ENCODE results near the gene ZNF181. TPM values are rescaled to one million over a fixed set of nuclear protein-coding genes. Genes with fewer than 3 reads are reported as not detected.
A peak's percentile ranks its signal among the peaks of the same experiment; 100 is the strongest.

The ZNF181 gene
- total RNA-seq, 2 donors from 2014 or later = 8.1 to 8.7 TPM

DNA sequence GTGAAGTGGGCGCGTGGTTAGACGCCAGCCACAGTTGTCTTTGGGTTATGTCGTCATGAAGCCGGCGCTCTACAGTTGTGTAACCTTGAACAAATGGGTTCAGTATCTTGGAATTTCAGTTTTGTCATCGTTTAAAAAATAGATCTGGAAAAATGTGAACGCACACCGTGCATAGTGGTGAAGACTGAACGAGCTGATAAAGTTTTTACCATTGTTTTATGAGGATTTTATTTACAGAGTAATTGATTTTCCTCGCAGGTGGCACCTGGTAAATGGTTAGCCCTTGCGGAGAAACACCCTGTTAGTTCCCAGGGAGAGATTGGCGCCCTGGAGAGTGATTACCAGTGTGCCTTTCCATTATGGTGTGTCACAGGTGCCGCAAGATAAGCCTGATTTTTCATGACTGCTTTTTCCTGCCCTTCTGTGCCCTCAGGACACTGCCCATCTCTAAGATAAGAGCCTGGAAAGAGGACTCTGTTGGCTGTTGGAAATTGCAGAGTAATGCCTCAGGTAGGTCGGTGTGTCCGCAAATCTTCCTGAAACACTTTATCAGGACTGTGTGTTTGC lies 577 bp downstream of the ZNF181 start:
- no peaks in the 10 kb centered on the region for H3K9me3 Mint-ChIP-seq
- peaks cover 22% of the 10 kb centered on the region for H3K36me3 Mint-ChIP-seq (ENCODE audit: low read depth)
- H3K27ac ChIP-seq (ENCODE audit: low read depth, low read length) = peak overlapping the region; percentile 88
- no peaks in the 10 kb centered on the region for H3K27me3 ChIP-seq (ENCODE audit: control insufficient read depth, insufficient read depth, low read length, poor library complexity, severe bottlenecking)
- no peaks in the 10 kb centered on the region for H3K27me3 Mint-ChIP-seq (ENCODE audit: insufficient read depth)
- TF ChIP-seq CTCF (conservative IDR thresholded peaks at IDR 0.05) = no peak
- H3K9ac ChIP-seq (ENCODE audit: extremely low read depth, low read length, poor library complexity, severe bottlenecking) = peak overlapping the region; percentile 82
- H3K4me3 ChIP-seq (ENCODE audit: low read length) = peak overlapping the region; percentile 100
- WGBS, 2 experiments (ENCODE audit: insufficient coverage in 1 of 2, insufficient read length in 1 of 2) = 24 to 42% methylated on average over 14 to 16 of the region's 16 CpGs
- peaks cover 41% of the 10 kb centered on the region for H3K9me3 ChIP-seq (ENCODE audit: control insufficient read depth, low read length)
- H3K36me3 ChIP-seq (ENCODE audit: control insufficient read depth, insufficient read depth, low read length) = peaks cover 34% of the 10 kb centered on the region
- DNase-seq = peak; percentile 48
- H3K4me3 Mint-ChIP-seq = peak overlapping the region; percentile 81
- peak overlapping the region; percentile 99 for H3K27ac Mint-ChIP-seq
- peaks cover 10% of the 10 kb centered on the region for H3K4me1 Mint-ChIP-seq
- no peaks in the 10 kb centered on the region for H3K4me1 ChIP-seq (ENCODE audit: control insufficient read depth, insufficient read depth, low read length)

GRCh38 chr19:34744896-34745690 lies 11.1 kb downstream of the ZNF181 start:
- Histone ChIP-seq H3K9ac (ENCODE audit: extremely low read depth, low read length, poor library complexity, severe bottlenecking) (no peak overlapping the region), H3K4me3 (ENCODE audit: low read length) (no peak overlapping the region), H3K27ac (ENCODE audit: low read depth, low read length) (no peak overlapping the region), H3K27me3 (ENCODE audit: control insufficient read depth, insufficient read depth, low read length, poor library complexity, severe bottlenecking) (no peaks in the 10 kb centered on the region), H3K36me3 (ENCODE audit: control insufficient read depth, insufficient read depth, low read length) (peaks cover 19% of the 10 kb centered on the region), H3K9me3 (ENCODE audit: control insufficient read depth, low read length) (peaks cover 34% of the 10 kb centered on the region), H3K4me1 (ENCODE audit: control insufficient read depth, insufficient read depth, low read length) (no peaks in the 10 kb centered on the region)
- 61 to 83% methylated on average over 2 to 3 of the region's 3 CpGs for WGBS, 2 experiments (ENCODE audit: insufficient coverage in 1 of 2, insufficient read length in 1 of 2)
- TF ChIP-seq CTCF (conservative IDR thresholded peaks at IDR 0.05) = no peak
- Mint-ChIP-seq H3K4me1 (no peaks in the 10 kb centered on the region), H3K9me3 (peaks cover 28% of the 10 kb centered on the region), H3K27ac (no peak overlapping the region), H3K4me3 (no peak overlapping the region), H3K27me3 (ENCODE audit: insufficient read depth) (no peaks in the 10 kb centered on the region), H3K36me3 (ENCODE audit: low read depth) (peaks cover 20% of the 10 kb centered on the region)
- DNase-seq = no peak

DNA sequence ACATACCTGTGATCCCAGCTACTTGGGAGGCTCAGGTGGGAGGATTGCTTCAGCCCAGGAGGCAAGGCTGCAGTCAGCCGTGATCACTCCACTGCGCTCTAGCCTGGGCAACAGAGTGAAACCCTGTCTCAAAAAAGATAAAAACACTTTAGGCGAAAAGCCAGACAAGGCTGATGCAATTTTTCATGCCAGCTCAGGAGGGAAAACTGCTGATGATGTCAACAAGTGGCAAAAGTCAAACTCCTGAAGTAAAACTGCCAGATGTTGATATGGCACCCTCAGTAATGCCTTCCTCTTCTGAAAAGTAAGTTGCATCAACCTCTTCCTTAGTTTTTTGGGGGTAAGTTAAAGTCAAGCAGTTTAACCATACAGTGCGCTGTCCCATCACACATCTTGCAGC lies 23.4 kb downstream of the ZNF181 start:
- Histone ChIP-seq H3K36me3 (ENCODE audit: control insufficient read depth, insufficient read depth, low read length) (peaks cover 6% of the 10 kb centered on the region), H3K4me3 (ENCODE audit: low read length) (no peak overlapping the region), H3K4me1 (ENCODE audit: control insufficient read depth, insufficient read depth, low read length) (no peaks in the 10 kb centered on the region), H3K9me3 (ENCODE audit: control insufficient read depth, low read length) (peaks cover 96% of the 10 kb centered on the region), H3K27ac (ENCODE audit: low read depth, low read length) (no peak overlapping the region), H3K9ac (ENCODE audit: extremely low read depth, low read length, poor library complexity, severe bottlenecking) (no peak overlapping the region), H3K27me3 (ENCODE audit: control insufficient read depth, insufficient read depth, low read length, poor library complexity, severe bottlenecking) (no peaks in the 10 kb centered on the region)
- Mint-ChIP-seq H3K4me3 (no peak overlapping the region), H3K4me1 (no peaks in the 10 kb centered on the region), H3K27me3 (ENCODE audit: insufficient read depth) (peaks cover 2% of the 10 kb centered on the region), H3K27ac (no peak overlapping the region), H3K9me3 (peaks cover 91% of the 10 kb centered on the region), H3K36me3 (ENCODE audit: low read depth) (peaks cover 47% of the 10 kb centered on the region)
- no peak for DNase-seq
- no peak for TF ChIP-seq CTCF (conservative IDR thresholded peaks at IDR 0.05)
- 93 to 100% methylated on average over 3 to 4 of the region's 4 CpGs for WGBS, 2 experiments (ENCODE audit: insufficient coverage in 1 of 2, insufficient read length in 1 of 2)

Data from endodermal cell (in vitro differentiated cells).